HepG2 (cell line): ENCODE results near the gene SOCS3. TPM values are rescaled to one million over a fixed set of nuclear protein-coding genes. Genes with fewer than 3 reads are reported as not detected.

ENCODE experiments used
- ATAD3A ChIP-seq: sonication (generic); formaldehyde crosslinking; IDR thresholded peaks from 2 replicates; pipeline ENCODE4 v1.4.0; 2020; ENCODE audit warnings: missing genetic modification reagents
- EEA1 ChIP-seq: sonication (generic); formaldehyde crosslinking; IDR thresholded peaks from 2 replicates; pipeline ENCODE4 v1.5.1; 2020; ENCODE audit warnings: mild to moderate bottlenecking, missing genetic modification reagents, borderline replicate concordance
- ETV6 ChIP-seq: sonication (generic); formaldehyde crosslinking; conservative IDR thresholded peaks from 2 replicates; pipeline ENCODE4 v1.4.0; 2020; ENCODE audit warnings: missing genetic modification reagents
- GABPB1 ChIP-seq: IDR thresholded peaks from 2 replicates; pipeline ENCODE4 v1.6.1; 2016; ENCODE audit warnings: mild to moderate bottlenecking, missing genetic modification reagents, moderate library complexity, missing compliant biosample characterization
- HNF1B ChIP-seq: sonication (generic); formaldehyde crosslinking; IDR thresholded peaks from 2 replicates; pipeline ENCODE4 v1.5.1; 2020; ENCODE audit warnings: mild to moderate bottlenecking, moderate library complexity, missing genetic modification reagents
- MED8 ChIP-seq: sonication (generic); formaldehyde crosslinking; IDR thresholded peaks from 2 replicates; pipeline ENCODE4 v1.8.1; 2023; ENCODE audit warnings: mild to moderate bottlenecking, missing genetic modification reagents; ENCODE audit not compliant: insufficient replicate concordance
- SAFB2 ChIP-seq: sonication (generic); formaldehyde crosslinking; IDR thresholded peaks from 2 replicates; pipeline ENCODE4 v1.5.1; 2020; ENCODE audit warnings: missing genetic modification reagents, low read depth, mild to moderate bottlenecking, borderline replicate concordance
- SAP130 ChIP-seq: IDR thresholded peaks from 2 replicates; pipeline ENCODE4 v1.6.1; 2016; ENCODE audit warnings: low read depth
- TRIM24 ChIP-seq: sonication (generic); formaldehyde crosslinking; IDR thresholded peaks from 2 replicates; pipeline ENCODE4 v1.8.0; 2022; ENCODE audit warnings: mild to moderate bottlenecking, missing genetic modification reagents
- ZFP36L2 ChIP-seq: sonication (generic); formaldehyde crosslinking; IDR thresholded peaks from 2 replicates; pipeline ENCODE4 v1.4.0; 2020; ENCODE audit warnings: missing genetic modification reagents
- ZNF292 ChIP-seq: sonication (generic); formaldehyde crosslinking; IDR thresholded peaks from 2 replicates; pipeline ENCODE4 v1.8.1; 2022; ENCODE audit warnings: mild to moderate bottlenecking, low read depth, missing genetic modification reagents, borderline replicate concordance
- ZNF30 ChIP-seq: sonication (generic); formaldehyde crosslinking; IDR thresholded peaks from 2 replicates; pipeline ENCODE4 v1.5.0; 2020; ENCODE audit warnings: mild to moderate bottlenecking, missing genetic modification reagents
- ZNF883 ChIP-seq: sonication (generic); formaldehyde crosslinking; IDR thresholded peaks from 2 replicates; pipeline ENCODE4 v1.5.1; 2020; ENCODE audit warnings: mild to moderate bottlenecking, missing genetic modification reagents; ENCODE audit errors: not compliant biosample characterization
- polyA plus RNA-seq, 8 experiments: library from polyadenylated mRNA; depleted of rRNA in 3 of 8; stranded (reverse) in 7 of 8; unstranded in 1 of 8; fragments of >200 nt; fragmentation: Illumina TruSeq in 4 of 8; extraction: Trizol in 4 of 8; gene quantifications; 2 replicates each; pipeline versions ENCODE4 v1.2.1 to v1.2.3, GENCODE V29; 2011 to 2016; ENCODE audit warnings: low read depth in 4 of 8, missing spikeins in 1 of 8, mixed read lengths in 1 of 8; ENCODE audit not compliant: insufficient read depth in 1 of 8
- total RNA-seq, 5 experiments: library from RNA; depleted of rRNA; stranded (reverse); fragments of >200 nt; fragmentation: Illumina TruSeq; extraction: Trizol; gene quantifications; 2 replicates each; pipeline ENCODE4 v1.2.3, GENCODE V29; 2016; ENCODE audit warnings: low read depth in 1 of 5
- TF ChIP-seq, protein P1 (sequence below): sonication (generic); formaldehyde crosslinking; IDR thresholded peaks from 2 replicates; pipeline ENCODE4 v1.8.0; 2022; ENCODE audit warnings: missing genetic modification reagents, mild to moderate bottlenecking, borderline replicate concordance
- TF ChIP-seq, protein P2 (sequence below): sonication (generic); formaldehyde crosslinking; IDR thresholded peaks from 2 replicates; pipeline ENCODE4 v1.5.1; 2020; ENCODE audit warnings: missing genetic modification reagents, mild to moderate bottlenecking, borderline replicate concordance
- TF ChIP-seq, protein P3 (sequence below): sonication (generic); formaldehyde crosslinking; conservative IDR thresholded peaks from 2 replicates; pipeline ENCODE4 v1.4.0; 2020; ENCODE audit warnings: mild to moderate bottlenecking, missing genetic modification reagents, moderate library complexity
- TF ChIP-seq, protein P4 (sequence below): sonication (generic); formaldehyde crosslinking; IDR thresholded peaks from 2 replicates; pipeline ENCODE4 v1.4.0; 2020; ENCODE audit warnings: missing genetic modification reagents, borderline replicate concordance

SOCS3 gene
- total and polyA plus RNA-seq, 2 of the 13 experiments (the other 11 are each of a cell fraction or from before 2014, with no cell fraction given), result 0.77 to 2.4 TPM

GRCh38 chr17:78378225-78379130 lies 18.6 kb upstream of the SOCS3 start, which contains the start of gene PGS1 (continued):
- TF ChIP-seq, protein P1, sequence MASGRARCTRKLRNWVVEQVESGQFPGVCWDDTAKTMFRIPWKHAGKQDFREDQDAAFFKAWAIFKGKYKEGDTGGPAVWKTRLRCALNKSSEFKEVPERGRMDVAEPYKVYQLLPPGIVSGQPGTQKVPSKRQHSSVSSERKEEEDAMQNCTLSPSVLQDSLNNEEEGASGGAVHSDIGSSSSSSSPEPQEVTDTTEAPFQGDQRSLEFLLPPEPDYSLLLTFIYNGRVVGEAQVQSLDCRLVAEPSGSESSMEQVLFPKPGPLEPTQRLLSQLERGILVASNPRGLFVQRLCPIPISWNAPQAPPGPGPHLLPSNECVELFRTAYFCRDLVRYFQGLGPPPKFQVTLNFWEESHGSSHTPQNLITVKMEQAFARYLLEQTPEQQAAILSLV (CRISPR knock-in tag), result peak; percentile 73; the same call in 1 of the 2 replicates
- TF ChIP-seq, protein P2, sequence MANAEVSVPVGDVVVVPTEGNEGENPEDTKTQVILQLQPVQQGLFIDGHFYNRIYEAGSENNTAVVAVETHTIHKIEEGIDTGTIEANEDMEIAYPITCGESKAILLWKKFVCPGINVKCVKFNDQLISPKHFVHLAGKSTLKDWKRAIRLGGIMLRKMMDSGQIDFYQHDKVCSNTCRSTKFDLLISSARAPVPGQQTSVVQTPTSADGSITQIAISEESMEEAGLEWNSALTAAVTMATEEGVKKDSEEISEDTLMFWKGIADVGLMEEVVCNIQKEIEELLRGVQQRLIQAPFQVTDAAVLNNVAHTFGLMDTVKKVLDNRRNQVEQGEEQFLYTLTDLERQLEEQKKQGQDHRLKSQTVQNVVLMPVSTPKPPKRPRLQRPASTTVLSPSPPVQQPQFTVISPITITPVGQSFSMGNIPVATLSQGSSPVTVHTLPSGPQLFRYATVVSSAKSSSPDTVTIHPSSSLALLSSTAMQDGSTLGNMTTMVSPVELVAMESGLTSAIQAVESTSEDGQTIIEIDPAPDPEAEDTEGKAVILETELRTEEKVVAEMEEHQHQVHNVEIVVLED (CRISPR knock-in tag), result peak; percentile 92
- peak; percentile 88; the same call in 1 of the 2 replicates for TF ChIP-seq EEA1 (CRISPR knock-in tag)
- TF ChIP-seq, protein P3, sequence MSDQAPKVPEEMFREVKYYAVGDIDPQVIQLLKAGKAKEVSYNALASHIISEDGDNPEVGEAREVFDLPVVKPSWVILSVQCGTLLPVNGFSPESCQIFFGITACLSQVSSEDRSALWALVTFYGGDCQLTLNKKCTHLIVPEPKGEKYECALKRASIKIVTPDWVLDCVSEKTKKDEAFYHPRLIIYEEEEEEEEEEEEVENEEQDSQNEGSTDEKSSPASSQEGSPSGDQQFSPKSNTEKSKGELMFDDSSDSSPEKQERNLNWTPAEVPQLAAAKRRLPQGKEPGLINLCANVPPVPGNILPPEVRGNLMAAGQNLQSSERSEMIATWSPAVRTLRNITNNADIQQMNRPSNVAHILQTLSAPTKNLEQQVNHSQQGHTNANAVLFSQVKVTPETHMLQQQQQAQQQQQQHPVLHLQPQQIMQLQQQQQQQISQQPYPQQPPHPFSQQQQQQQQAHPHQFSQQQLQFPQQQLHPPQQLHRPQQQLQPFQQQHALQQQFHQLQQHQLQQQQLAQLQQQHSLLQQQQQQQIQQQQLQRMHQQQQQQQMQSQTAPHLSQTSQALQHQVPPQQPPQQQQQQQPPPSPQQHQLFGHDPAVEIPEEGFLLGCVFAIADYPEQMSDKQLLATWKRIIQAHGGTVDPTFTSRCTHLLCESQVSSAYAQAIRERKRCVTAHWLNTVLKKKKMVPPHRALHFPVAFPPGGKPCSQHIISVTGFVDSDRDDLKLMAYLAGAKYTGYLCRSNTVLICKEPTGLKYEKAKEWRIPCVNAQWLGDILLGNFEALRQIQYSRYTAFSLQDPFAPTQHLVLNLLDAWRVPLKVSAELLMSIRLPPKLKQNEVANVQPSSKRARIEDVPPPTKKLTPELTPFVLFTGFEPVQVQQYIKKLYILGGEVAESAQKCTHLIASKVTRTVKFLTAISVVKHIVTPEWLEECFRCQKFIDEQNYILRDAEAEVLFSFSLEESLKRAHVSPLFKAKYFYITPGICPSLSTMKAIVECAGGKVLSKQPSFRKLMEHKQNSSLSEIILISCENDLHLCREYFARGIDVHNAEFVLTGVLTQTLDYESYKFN (CRISPR knock-in tag), result peak; percentile 54; the same call in 1 of the 2 replicates
- no peak for TF ChIP-seq TRIM24 (CRISPR knock-in tag)
- TF ChIP-seq ZFP36L2 (CRISPR knock-in tag), result 0 out of 2 replicates have a peak, but pooled peaks have one; percentile 48
- TF ChIP-seq ETV6 (CRISPR knock-in tag), result peak; percentile 98
- TF ChIP-seq GABPB1, result peak; percentile 99
- peak; percentile 48; the same call in 1 of the 2 replicates for TF ChIP-seq SAFB2 (CRISPR knock-in tag)
- TF ChIP-seq HNF1B, result peak; percentile 80; the same call in 1 of the 2 replicates
- TF ChIP-seq ZNF30 (CRISPR knock-in tag), result peak; percentile 34; the same call in 1 of the 2 replicates
- peak; percentile 98 for TF ChIP-seq SAP130 (CRISPR knock-in tag)
- peak; percentile 90 for TF ChIP-seq ZNF883 (CRISPR knock-in tag)
- TF ChIP-seq ATAD3A (CRISPR knock-in tag), result no peak
- peak; percentile 91 for TF ChIP-seq MED8
- TF ChIP-seq, protein P4, sequence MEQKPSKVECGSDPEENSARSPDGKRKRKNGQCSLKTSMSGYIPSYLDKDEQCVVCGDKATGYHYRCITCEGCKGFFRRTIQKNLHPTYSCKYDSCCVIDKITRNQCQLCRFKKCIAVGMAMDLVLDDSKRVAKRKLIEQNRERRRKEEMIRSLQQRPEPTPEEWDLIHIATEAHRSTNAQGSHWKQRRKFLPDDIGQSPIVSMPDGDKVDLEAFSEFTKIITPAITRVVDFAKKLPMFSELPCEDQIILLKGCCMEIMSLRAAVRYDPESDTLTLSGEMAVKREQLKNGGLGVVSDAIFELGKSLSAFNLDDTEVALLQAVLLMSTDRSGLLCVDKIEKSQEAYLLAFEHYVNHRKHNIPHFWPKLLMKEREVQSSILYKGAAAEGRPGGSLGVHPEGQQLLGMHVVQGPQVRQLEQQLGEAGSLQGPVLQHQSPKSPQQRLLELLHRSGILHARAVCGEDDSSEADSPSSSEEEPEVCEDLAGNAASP, result peak; percentile 77
- peak; percentile 72; the same call in 1 of the 2 replicates for TF ChIP-seq ZNF292
